H9 (cell line): ENCODE measurements around the gene TUBGCP6. TPM values are rescaled to one million over a fixed set of nuclear protein-coding genes. Genes with fewer than 3 reads are reported as not detected.

Source experiments
- DNase-seq: peaks from one replicate; pipeline ENCODE4 v3.0.0-alpha.2; 2017
- H2AFZ ChIP-seq: one replicate; pipeline ENCODE4 v1.6.1; 2013; ENCODE audit warnings: mild to moderate bottlenecking, low read length, control low read depth, moderate library complexity
- H2AK5ac ChIP-seq: 2 replicates; pipeline ENCODE4 v1.6.1; 2013; ENCODE audit warnings: low read length, control low read depth, mixed read lengths; ENCODE audit not compliant: insufficient read length
- H2BK120ac ChIP-seq: one replicate; pipeline ENCODE4 v1.6.1; 2013; ENCODE audit warnings: low read depth, mild to moderate bottlenecking, low read length, control low read depth, inconsistent platforms; ENCODE audit not compliant: poor library complexity, severe bottlenecking
- H2BK12ac ChIP-seq: 2 replicates; pipeline ENCODE4 v1.6.1; 2013; ENCODE audit warnings: low read length, control low read depth, mixed read lengths, low read depth; ENCODE audit not compliant: insufficient read length
- H2BK15ac ChIP-seq: 2 replicates; pipeline ENCODE4 v1.6.1; 2013; ENCODE audit warnings: low read depth, low read length, control low read depth
- H2BK20ac ChIP-seq: one replicate; pipeline ENCODE4 v1.6.1; 2013; ENCODE audit warnings: low read depth, mild to moderate bottlenecking, low read length, control low read depth, inconsistent platforms; ENCODE audit not compliant: poor library complexity, severe bottlenecking
- H2BK5ac ChIP-seq: 2 replicates; pipeline ENCODE4 v1.6.1; 2013; ENCODE audit warnings: low read length, control low read depth, mixed read lengths; ENCODE audit not compliant: insufficient read length
- H3K14ac ChIP-seq: 2 replicates; pipeline ENCODE4 v1.6.1; 2013; ENCODE audit warnings: low read length, control low read depth; ENCODE audit not compliant: insufficient read depth
- H3K18ac ChIP-seq: 2 replicates; pipeline ENCODE4 v1.6.1; 2013; ENCODE audit warnings: low read depth, mild to moderate bottlenecking, mixed read lengths, low read length, control low read depth; ENCODE audit not compliant: insufficient read length
- H3K23ac ChIP-seq: 2 replicates; pipeline ENCODE4 v1.6.1; 2013; ENCODE audit warnings: low read length, control low read depth, mixed read lengths, low read depth; ENCODE audit not compliant: insufficient read length
- H3K23me2 ChIP-seq: 2 replicates; pipeline ENCODE4 v1.6.1; 2013; ENCODE audit warnings: low read depth, mild to moderate bottlenecking, mixed read lengths, low read length, control low read depth; ENCODE audit not compliant: insufficient read length, poor library complexity, severe bottlenecking
- H3K27ac ChIP-seq: 2 replicates; pipeline ENCODE4 v1.5.1; 2013; ENCODE audit warnings: low read length, control low read depth, mixed read lengths, low read depth; ENCODE audit not compliant: insufficient read length
- H3K27me3 ChIP-seq: 2 replicates; pipeline ENCODE4 v1.6.1; 2013; ENCODE audit warnings: low read length, control low read depth, inconsistent platforms; ENCODE audit not compliant: insufficient read depth
- H3K4ac ChIP-seq: 2 replicates; pipeline ENCODE4 v1.6.1; 2013; ENCODE audit warnings: low read depth, mild to moderate bottlenecking, control low read depth, inconsistent platforms, low read length, moderate library complexity
- H3K4me1 ChIP-seq: 2 replicates; pipeline ENCODE4 v1.6.1; 2013; ENCODE audit warnings: low read length, control low read depth, inconsistent platforms; ENCODE audit not compliant: insufficient read depth
- H3K4me2 ChIP-seq: 2 replicates; pipeline ENCODE4 v1.6.1; 2013; ENCODE audit warnings: low read length, control low read depth, mixed read lengths; ENCODE audit not compliant: insufficient read length, insufficient read depth
- H3K56ac ChIP-seq: 2 replicates; pipeline ENCODE4 v1.6.1; 2013; ENCODE audit warnings: low read depth, mild to moderate bottlenecking, mixed read lengths, low read length, control low read depth; ENCODE audit not compliant: insufficient read length
- H3K79me1 ChIP-seq: 2 replicates; pipeline ENCODE4 v1.6.1; 2013; ENCODE audit warnings: low read depth, mild to moderate bottlenecking, moderate library complexity, low read length, control low read depth, inconsistent platforms; ENCODE audit not compliant: insufficient read depth, poor library complexity, severe bottlenecking
- H3K79me2 ChIP-seq: 2 replicates; pipeline ENCODE4 v1.6.1; 2013; ENCODE audit warnings: low read length, control low read depth, inconsistent platforms; ENCODE audit not compliant: insufficient read depth
- H3K9ac ChIP-seq: 2 replicates; pipeline ENCODE4 v1.6.1; 2013; ENCODE audit warnings: low read length, control low read depth, mixed read lengths; ENCODE audit not compliant: insufficient read length; ENCODE audit errors: extremely low read depth
- H3K9me3 ChIP-seq: one replicate; pipeline ENCODE4 v1.6.1; 2013; ENCODE audit warnings: low read depth, low read length, inconsistent platforms; ENCODE audit not compliant: control insufficient read depth
- H3T11ph ChIP-seq: one replicate; pipeline ENCODE4 v1.6.1; 2013; ENCODE audit warnings: mild to moderate bottlenecking, low read length, control low read depth, inconsistent platforms
- H4K20me1 ChIP-seq: one replicate; pipeline ENCODE4 v1.6.1; 2013; ENCODE audit not compliant: control insufficient read depth, insufficient read length, insufficient read depth
- H4K5ac ChIP-seq: 2 replicates; pipeline ENCODE4 v1.6.1; 2013; ENCODE audit warnings: low read depth, mild to moderate bottlenecking, mixed read lengths, low read length, control low read depth; ENCODE audit not compliant: insufficient read length
- H4K8ac ChIP-seq: replicated peaks from 2 replicates; pipeline ENCODE4 v1.6.1; 2013; ENCODE audit warnings: low read length, control low read depth, mixed read lengths, low read depth; ENCODE audit not compliant: insufficient read length
- H4K91ac ChIP-seq: 2 replicates; pipeline ENCODE4 v1.6.1; 2013; ENCODE audit warnings: low read depth, mild to moderate bottlenecking, moderate library complexity, mixed read lengths, low read length, control low read depth; ENCODE audit not compliant: insufficient read length
- H3K27ac Mint-ChIP-seq, 3 experiments: 2 replicates in 2 of 3; 3 replicates in 1 of 3; pipeline ENCODE4 v1.8.0; 2020 to 2021; ENCODE audit warnings: mixed read lengths in 3 of 3, mild to moderate bottlenecking in 1 of 3, moderate library complexity in 1 of 3
- H3K27me3 Mint-ChIP-seq: 2 replicates; pipeline ENCODE4 v1.8.0; 2021; ENCODE audit warnings: low read depth, mild to moderate bottlenecking, moderate library complexity, mixed read lengths
- H3K36me3 Mint-ChIP-seq, 3 experiments: 2 replicates in 2 of 3; 3 replicates in 1 of 3; pipeline ENCODE4 v1.8.0; 2020 to 2021; ENCODE audit warnings: low read depth in 3 of 3, mixed read lengths in 3 of 3; ENCODE audit not compliant: insufficient read depth in 1 of 3
- H3K4me1 Mint-ChIP-seq, 2 experiments: 2 replicates each; pipeline ENCODE4 v1.8.0; 2020; ENCODE audit warnings: mixed read lengths in 2 of 2
- H3K4me3 Mint-ChIP-seq, 2 experiments: 2 replicates in 1 of 2; 3 replicates in 1 of 2; pipeline ENCODE4 v1.8.0; 2020 to 2021; ENCODE audit warnings: mild to moderate bottlenecking in 2 of 2, mixed read lengths in 2 of 2, moderate library complexity in 1 of 2
- H3K9me3 Mint-ChIP-seq, 2 experiments: 2 replicates in 1 of 2; 3 replicates in 1 of 2; pipeline ENCODE4 v1.8.0; 2020; ENCODE audit warnings: mild to moderate bottlenecking in 2 of 2, mixed read lengths in 2 of 2, moderate library complexity in 1 of 2
- CTCF ChIP-seq: fragments of 200-600 bp; sonication (generic); conservative IDR thresholded peaks from 3 replicates; pipeline ENCODE4 v1.8.0; 2021; ENCODE audit warnings: antibody characterized with exemption, mild to moderate bottlenecking
- WGBS: extraction: QIAGEN DNeasy Blood & Tissue Kit; methylation state at CpG from one replicate; pipeline ENCODE4 v1.1.7; 2013; ENCODE audit warnings: missing lambda C conversion rate, low lambda C conversion rate, mixed read lengths; ENCODE audit not compliant: insufficient read length; ENCODE audit errors: extremely low coverage; 5-methylcytosine and 5-hydroxymethylcytosine counted together
- total RNA-seq: library from RNA; stranded (reverse); gene quantifications from 2 replicates; pipeline ENCODE4 v1.2.1, GENCODE V29; 2021

The TUBGCP6 gene
- total RNA-seq, 1 experiment from 2014 or later: 29.0 TPM

GRCh38 chr22:50200461-50201190 lies 44.2 kb downstream of the TUBGCP6 start, which contains the start of gene SELENOO:
Gene SELENOO, plus strand, starts transcription at chr22:50201011. Its CDS starts 26 bp downstream, at chr22:50201037.
- Histone ChIP-seq H3K79me1 (no peaks in the 10 kb centered on the region), H3K23ac (no peak within 1 kb of the TSS), H3K4me2 (peak within 1 kb of the TSS; percentile 54), H3T11ph (no peak within 1 kb of the TSS), H3K9me3 (no peaks in the 10 kb centered on the region), H2BK5ac (no peak within 1 kb of the TSS), H4K5ac (no peak within 1 kb of the TSS), H3K9ac (no peak within 1 kb of the TSS), H2BK120ac (no peak within 1 kb of the TSS), H4K20me1 (peaks cover 3% of the 10 kb centered on the region), H2AFZ (no peak within 1 kb of the TSS), H2BK15ac (no peak within 1 kb of the TSS), H2BK12ac (no peak within 1 kb of the TSS), H3K18ac (no peak within 1 kb of the TSS), H3K79me2 (no peaks in the 10 kb centered on the region; the same call in 1 of the 2 replicates), H3K14ac (no peak within 1 kb of the TSS), H3K27ac (no peak within 1 kb of the TSS), H3K27me3 (no peaks in the 10 kb centered on the region), H3K56ac (no peak within 1 kb of the TSS), H3K4me1 (no peaks in the 10 kb centered on the region), H2AK5ac (no peak within 1 kb of the TSS), H3K4ac (no peak within 1 kb of the TSS), H3K23me2 (peaks cover 13% of the 10 kb centered on the region), H2BK20ac (no peak within 1 kb of the TSS), H4K8ac (no peak within 1 kb of the TSS), H4K91ac (no peak within 1 kb of the TSS)
- Mint-ChIP-seq H3K9me3 (peaks cover 5 to 6% of the 10 kb centered on the region in 2 experiments; a peak in 3 of 5 replicates), H3K36me3 (peaks cover 16 to 36% (median 29%) of the 10 kb centered on the region in 3 experiments), H3K27ac (peak within 1 kb of the TSS in 1 of 3 experiments; percentile 75; a peak in 2 of 7 replicates), H3K4me3 (peak within 1 kb of the TSS; percentile 72 to 86), H3K4me1 (peaks cover 10 to 11% of the 10 kb centered on the region in 2 experiments), H3K27me3 (no peaks in the 10 kb centered on the region)
- no peak for TF ChIP-seq CTCF
- DNase-seq: peak; percentile 92
- no CpG with 5 or more reads among the region's 105 CpGs for WGBS
